GM13976 (cell line): Measurements from ENCODE around the gene FUT1.
"Not testable (repeated sequence)": the region's sequence is repeated elsewhere in the genome, so short reads cannot be mapped to it uniquely, and the experiment has no call there.

Experiments
- DNase-seq: peaks from one replicate; pipeline ENCODE4 v3.0.0; 2012; ENCODE audit warnings: low spot score
- in situ Hi-C: fragments of 300-500 bp; cut with MboI; formaldehyde crosslinking; loops from one replicate; pipeline ENCODE4 v1.12.0; 2022; ENCODE audit warnings: low sequenced_read_pairs, mixed read lengths, inconsistent platforms; ENCODE audit not compliant: unreplicated experiment
- TF ChIP-seq, protein P1 (sequence below): IDR thresholded peaks from 2 replicates; pipeline ENCODE4 v1.5.1; 2012; ENCODE audit warnings: borderline replicate concordance, mild to moderate bottlenecking; ENCODE audit not compliant: insufficient read depth; ENCODE audit errors: extremely low read depth, missing control alignments, control extremely low read depth

The FUT1 gene

DNA sequence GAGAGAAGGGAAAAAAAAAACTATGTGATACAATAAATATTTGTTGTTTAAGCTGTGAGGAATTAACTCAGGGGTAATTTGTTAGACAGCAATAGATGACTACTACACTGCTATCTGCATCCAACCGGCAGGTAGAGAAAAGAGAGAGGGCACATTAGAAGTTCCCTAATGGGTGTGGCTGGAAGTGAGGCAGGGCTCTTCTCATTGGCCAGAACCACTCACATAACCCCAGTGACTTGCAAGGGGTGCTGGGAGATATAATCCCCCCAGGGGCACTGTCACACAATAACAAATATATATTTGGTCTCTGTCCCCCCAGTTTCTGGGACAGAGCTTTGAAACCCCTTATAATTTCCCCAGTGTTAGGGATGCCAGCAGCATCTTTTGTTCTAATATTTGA lies 27.2 kb upstream of the FUT1 start:
- in situ Hi-C loops: no loop called here
- TF ChIP-seq, protein P1, sequence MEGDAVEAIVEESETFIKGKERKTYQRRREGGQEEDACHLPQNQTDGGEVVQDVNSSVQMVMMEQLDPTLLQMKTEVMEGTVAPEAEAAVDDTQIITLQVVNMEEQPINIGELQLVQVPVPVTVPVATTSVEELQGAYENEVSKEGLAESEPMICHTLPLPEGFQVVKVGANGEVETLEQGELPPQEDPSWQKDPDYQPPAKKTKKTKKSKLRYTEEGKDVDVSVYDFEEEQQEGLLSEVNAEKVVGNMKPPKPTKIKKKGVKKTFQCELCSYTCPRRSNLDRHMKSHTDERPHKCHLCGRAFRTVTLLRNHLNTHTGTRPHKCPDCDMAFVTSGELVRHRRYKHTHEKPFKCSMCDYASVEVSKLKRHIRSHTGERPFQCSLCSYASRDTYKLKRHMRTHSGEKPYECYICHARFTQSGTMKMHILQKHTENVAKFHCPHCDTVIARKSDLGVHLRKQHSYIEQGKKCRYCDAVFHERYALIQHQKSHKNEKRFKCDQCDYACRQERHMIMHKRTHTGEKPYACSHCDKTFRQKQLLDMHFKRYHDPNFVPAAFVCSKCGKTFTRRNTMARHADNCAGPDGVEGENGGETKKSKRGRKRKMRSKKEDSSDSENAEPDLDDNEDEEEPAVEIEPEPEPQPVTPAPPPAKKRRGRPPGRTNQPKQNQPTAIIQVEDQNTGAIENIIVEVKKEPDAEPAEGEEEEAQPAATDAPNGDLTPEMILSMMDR: no peak
- no peak for DNase-seq

DNA sequence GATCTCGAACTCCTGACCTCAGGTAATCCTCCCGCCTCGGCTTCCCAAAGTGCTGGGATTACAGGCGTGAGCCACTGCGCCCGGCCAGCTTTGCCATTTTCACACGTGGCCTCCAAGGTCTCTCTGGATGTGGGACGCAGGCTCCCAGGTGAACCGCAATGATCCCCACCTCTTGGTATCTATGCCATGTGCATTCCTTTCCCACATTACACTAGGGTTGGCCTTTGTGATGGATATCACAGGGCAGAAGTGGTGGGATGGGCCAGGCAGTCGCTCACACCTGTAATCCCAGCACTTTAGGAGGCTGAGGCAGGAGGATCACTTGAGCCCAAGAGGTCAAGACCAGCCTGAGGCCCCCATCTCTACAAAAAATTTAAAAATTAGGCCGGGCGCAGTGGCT lies 25.3 kb upstream of the FUT1 start:
- no peak for DNase-seq
- TF ChIP-seq, protein P1: no peak
- in situ Hi-C loops: no loop called here

DNA sequence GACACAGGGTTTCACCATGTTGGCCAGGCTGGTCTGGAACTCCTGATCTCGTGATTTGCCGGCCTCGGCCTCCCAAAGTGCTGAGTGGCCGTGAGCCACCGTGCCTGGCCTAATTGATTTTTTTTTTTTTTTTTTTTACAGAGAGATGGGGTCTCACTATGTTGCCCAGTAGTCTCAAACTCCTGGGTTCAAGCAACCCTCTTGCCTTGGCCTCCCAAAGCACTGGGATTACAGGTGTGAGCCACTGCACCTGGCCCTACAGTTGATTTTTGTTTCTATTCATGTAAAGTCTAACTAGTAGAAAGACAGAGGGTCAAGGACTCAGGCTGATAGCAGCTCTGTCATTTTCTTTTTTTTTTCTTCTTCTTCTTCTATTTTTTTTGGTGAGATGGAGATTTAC lies 24.7 kb upstream of the FUT1 start:
- DNase-seq: no peak
- in situ Hi-C loops: no loop called here
- TF ChIP-seq, protein P1: no peak

DNA sequence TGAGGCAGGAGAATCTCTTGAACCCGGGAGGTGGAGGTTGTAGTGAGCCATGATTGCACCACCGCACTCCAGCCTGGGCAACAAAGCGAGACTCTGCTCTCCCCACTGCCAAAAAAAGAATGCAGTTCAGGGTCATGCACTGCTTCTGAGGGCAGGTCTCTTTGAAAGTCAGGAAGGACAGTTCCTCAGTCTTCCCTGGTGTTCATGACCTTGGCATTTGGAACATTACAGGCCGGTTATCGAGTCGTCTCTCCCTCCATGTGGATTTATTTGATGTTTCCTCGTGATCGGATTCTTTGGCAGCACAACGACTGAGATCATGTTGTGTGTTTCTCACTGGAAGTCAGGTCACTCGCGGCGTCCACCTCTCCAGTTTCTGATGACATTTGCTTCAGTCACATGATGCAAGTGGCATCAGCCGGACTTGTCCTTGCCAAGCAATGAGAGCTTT lies 20.1 kb upstream of the FUT1 start:
- no peak for DNase-seq
- in situ Hi-C loops: no loop called here
- TF ChIP-seq, protein P1: no peak

DNA sequence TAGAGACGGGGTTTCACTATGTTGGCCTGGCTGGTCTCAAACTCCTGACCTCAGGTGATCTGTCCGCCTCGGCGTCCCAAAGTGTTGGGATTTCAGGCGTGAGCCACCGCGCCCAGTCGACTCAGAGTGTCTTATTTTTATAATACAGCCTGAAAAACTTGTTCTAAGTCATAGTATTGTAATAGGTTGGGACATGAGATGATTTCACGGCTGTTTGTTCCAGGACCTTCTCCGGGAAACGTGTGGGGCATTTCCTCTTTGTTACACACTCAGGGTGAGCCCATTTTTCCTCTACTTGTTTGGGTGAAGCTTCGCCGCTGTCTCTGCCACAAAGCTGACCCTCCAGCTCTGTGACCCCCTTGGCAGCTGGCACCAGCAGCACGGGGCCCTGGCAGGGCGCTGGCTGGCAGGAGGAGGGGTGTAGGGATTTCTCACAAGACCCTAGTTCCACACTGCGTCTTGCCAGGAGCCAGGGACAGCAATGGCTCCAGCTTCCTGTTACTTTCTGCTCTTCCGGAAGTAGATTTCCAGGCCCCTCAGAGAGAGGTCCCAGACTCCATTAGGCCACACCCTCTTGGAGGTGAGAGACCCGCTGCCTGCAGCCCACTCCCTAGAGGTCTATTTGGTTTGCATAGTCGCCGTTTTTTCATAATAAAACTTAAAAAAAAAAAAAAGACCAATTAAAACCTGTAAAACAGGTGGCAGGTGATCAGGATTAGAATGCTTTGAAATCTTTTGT lies 18.5 kb upstream of the FUT1 start:
- TF ChIP-seq, protein P1: no peak
- DNase-seq: no peak
- in situ Hi-C loops: no loop called here

DNA sequence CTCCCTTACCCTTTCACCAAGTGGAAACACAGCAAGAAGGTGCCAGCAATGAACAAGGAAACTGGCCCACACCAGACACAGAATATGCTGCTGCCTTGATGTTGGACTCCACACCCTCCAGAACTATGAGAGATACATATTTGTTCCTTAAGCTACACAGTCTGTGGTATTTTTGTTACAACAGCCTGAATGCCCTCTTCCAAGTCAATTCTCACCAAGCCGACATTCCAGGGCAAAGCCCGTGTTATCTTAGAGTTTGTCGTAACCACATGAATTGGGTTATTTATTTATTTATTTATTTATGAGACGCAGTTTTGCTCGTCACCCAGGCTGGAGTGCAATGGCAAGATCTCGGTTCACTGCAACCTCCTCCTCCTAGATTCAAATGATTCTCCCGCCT lies 17.8 kb upstream of the FUT1 start:
- TF ChIP-seq, protein P1: no peak
- no peak for DNase-seq
- in situ Hi-C loops: no loop called here

DNA sequence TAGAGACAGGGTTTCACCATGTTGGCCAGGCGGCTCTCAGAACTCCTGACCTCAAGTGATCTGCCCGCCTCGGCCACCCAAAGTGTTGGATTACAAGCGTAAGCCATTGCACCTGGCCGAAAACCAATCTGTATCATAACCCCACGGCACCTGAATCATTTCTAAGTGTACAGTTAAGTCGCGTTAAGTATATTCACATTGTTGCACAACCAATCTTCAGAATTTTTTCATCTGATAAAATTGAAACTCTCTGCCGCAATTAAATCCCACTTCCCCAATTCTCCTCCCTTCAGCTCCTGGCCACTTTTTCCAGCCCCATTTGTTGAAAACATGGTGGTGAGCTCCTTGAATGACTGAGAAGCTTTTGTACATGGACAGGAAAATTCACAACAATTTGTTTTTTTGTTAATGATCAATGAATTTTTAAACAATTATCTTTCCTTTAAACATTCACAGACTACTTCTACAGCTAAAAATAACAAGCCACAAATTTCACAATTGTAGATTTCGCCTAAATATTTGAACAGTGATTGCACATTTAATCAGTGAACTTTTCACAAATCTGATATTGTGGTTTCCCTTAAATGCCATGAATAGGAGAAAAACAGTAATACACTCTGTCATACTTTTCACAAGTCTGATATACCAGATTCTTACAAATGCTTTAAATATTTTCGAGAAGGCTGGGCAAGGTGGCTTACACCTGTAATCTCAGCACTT lies 16.7 kb upstream of the FUT1 start:
- TF ChIP-seq, protein P1: no peak
- in situ Hi-C loops: no loop called here
- no peak for DNase-seq

DNA sequence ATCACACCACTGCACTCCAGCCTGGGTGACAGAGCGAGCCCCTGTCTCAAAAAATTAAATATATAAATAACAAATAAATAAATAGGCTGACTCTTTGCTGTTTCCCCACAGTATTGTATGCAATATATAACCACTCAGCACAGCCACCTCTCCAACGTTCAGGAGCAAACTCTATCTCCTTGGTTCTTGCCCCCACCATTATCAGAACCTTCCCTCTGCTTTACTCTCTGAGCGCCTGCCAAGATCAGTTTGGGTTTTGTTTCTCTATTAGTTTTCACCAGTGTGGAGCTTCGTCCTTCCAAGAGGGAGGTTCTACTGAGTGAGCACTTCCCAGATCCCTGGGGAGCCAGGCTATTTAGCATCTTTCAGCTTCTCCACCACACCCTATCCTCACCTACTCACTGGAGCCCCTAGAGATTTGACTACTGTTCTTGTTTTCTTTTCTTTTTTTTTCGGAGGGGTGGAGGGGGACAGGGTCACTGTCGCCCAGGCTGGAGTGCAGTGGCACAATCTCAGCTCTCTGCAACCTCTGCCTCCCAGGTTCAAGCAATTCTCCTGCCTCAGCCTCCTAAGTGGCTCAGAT lies 15.8 kb upstream of the FUT1 start:
- in situ Hi-C loops, DNase-seq: not testable (repeated sequence)

DNA sequence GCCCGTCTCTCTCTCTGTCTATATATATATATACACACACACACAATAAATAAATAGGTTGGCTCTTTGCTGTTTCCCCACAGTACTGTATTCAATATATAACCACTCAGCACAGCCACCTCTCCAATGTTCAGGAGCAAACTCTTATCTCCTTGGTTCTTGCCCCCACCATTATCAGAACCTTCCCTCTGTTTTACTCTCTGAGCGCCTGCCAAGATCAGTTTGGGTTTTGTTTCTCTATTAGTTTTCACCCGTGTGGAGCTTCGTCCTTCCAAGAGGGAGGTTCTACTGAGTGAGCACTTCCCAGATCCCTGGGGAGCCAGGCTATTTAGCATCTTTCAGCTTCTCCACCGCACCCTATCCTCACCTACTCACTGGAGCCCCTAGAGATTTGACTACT lies 13.4 kb upstream of the FUT1 start:
- in situ Hi-C loops, DNase-seq: not testable (repeated sequence)
